H1 (cell line): Measurements from ENCODE around the gene NEMF. TPM values are rescaled to one million over a fixed set of nuclear protein-coding genes. Genes with fewer than 3 reads are reported as not detected.
"Not testable (repeated sequence)": the region's sequence is repeated elsewhere in the genome, so short reads cannot be mapped to it uniquely, and the experiment has no call there.

Experiments used
- CTCF ChIA-PET: fragments of 300-600 bp; sonication (Branson Sonifier 250); formaldehyde crosslinking; loops from one replicate; lab custom pipeline; 2021; ENCODE audit not compliant: partially characterized antibody; lab: Charles Lee
- POLR2A ChIA-PET: fragments of 300-600 bp; sonication (Branson Sonifier 250); formaldehyde crosslinking; loops from one replicate; lab custom pipeline; 2021; ENCODE audit warnings: inconsistent platforms; ENCODE audit not compliant: partially characterized antibody; lab: Charles Lee
- DNase-seq, 2 experiments: peaks; one replicate each; pipeline versions ENCODE4 v3.0.0 to v3.0.0-alpha.2; 2010 to 2022; ENCODE audit warnings: low spot score in 2 of 2, low read depth in 1 of 2, mixed read lengths in 1 of 2
- FAIRE-seq: peaks from 2 replicates; lab custom pipeline; 2011; peaks lifted over from hg19 to GRCh38; lab: Jason Lieb, UNC
- H2AFZ ChIP-seq: 2 replicates; pipeline ENCODE4 v1.8.1; 2012; ENCODE audit warnings: low read length, inconsistent platforms
- H2AK5ac ChIP-seq: 2 replicates; pipeline ENCODE4 v1.6.1; 2013; ENCODE audit warnings: low read depth, low read length
- H2BK120ac ChIP-seq: replicated peaks from 2 replicates; pipeline ENCODE3; 2013; ENCODE audit warnings: low read depth, low read length, inconsistent platforms
- H2BK12ac ChIP-seq: 2 replicates; pipeline ENCODE4 v1.6.1; 2013; ENCODE audit warnings: low read depth, low read length
- H2BK15ac ChIP-seq: 2 replicates; pipeline ENCODE4 v1.6.1; 2013; ENCODE audit warnings: low read length
- H2BK20ac ChIP-seq: 2 replicates; pipeline ENCODE4 v1.6.1; 2013; ENCODE audit warnings: low read length
- H2BK5ac ChIP-seq: 2 replicates; pipeline ENCODE4 v1.6.1; 2013; ENCODE audit warnings: low read depth, low read length
- H3K14ac ChIP-seq: 2 replicates; pipeline ENCODE4 v1.6.1; 2013; ENCODE audit warnings: inconsistent platforms; ENCODE audit not compliant: insufficient read length
- H3K18ac ChIP-seq: 2 replicates; pipeline ENCODE4 v1.6.1; 2013; ENCODE audit warnings: low read length; ENCODE audit errors: extremely low read depth
- H3K23ac ChIP-seq: 2 replicates; pipeline ENCODE4 v1.6.1; 2013; ENCODE audit warnings: inconsistent platforms; ENCODE audit not compliant: insufficient read length
- H3K23me2 ChIP-seq: 2 replicates; pipeline ENCODE4 v1.6.1; 2013; ENCODE audit warnings: low read depth, low read length
- H3K27ac ChIP-seq: 2 replicates; pipeline ENCODE4 v1.6.1; 2011; ENCODE audit warnings: low read depth, low read length, inconsistent platforms
- H3K27me3 ChIP-seq, 4 experiments: replicated peaks in 1 of 4; 1 replicate in 1 of 4; 2 replicates in 3 of 4; pipeline versions ENCODE4 v1.6.1 to v1.8.1; 2011 to 2013; ENCODE audit warnings: low read length in 3 of 4, mild to moderate bottlenecking in 3 of 4, inconsistent platforms in 2 of 4, mixed read lengths in 2 of 4, moderate library complexity in 1 of 4; ENCODE audit not compliant: control insufficient read depth in 3 of 4, insufficient read depth in 3 of 4; ENCODE audit errors: extremely low read depth in 1 of 4
- H3K36me3 ChIP-seq, 4 experiments: 2 replicates each; pipeline versions ENCODE4 v1.6.1 to v1.8.1; 2011 to 2013; ENCODE audit warnings: mild to moderate bottlenecking in 4 of 4, low read length in 3 of 4, moderate library complexity in 2 of 4, control low read depth in 1 of 4, inconsistent platforms in 1 of 4; ENCODE audit not compliant: insufficient read depth in 4 of 4, control insufficient read depth in 2 of 4
- H3K4ac ChIP-seq: replicated peaks from 2 replicates; pipeline ENCODE3; 2013; ENCODE audit warnings: low read length, low read depth, mixed read lengths, inconsistent platforms; ENCODE audit not compliant: insufficient read length
- H3K4me1 ChIP-seq, 4 experiments: replicated peaks in 1 of 4; 1 replicate in 1 of 4; 2 replicates in 3 of 4; pipeline versions ENCODE4 v1.6.1 to v1.8.1; 2011 to 2013; ENCODE audit warnings: low read length in 3 of 4, inconsistent platforms in 2 of 4, mixed read lengths in 1 of 4; ENCODE audit not compliant: insufficient read depth in 4 of 4, control insufficient read depth in 3 of 4
- H3K4me2 ChIP-seq, 2 experiments: 2 replicates each; pipeline versions ENCODE4 v1.6.1 to v1.8.1; 2011 to 2013; ENCODE audit warnings: low read depth in 2 of 2, low read length in 2 of 2, control low read depth in 1 of 2, inconsistent platforms in 1 of 2, mild to moderate bottlenecking in 1 of 2; ENCODE audit not compliant: insufficient read depth in 1 of 2
- H3K4me3 ChIP-seq, 4 experiments: fragments of 200-600, 300-600 bp in 1 of 4; sonication (generic), shearing (Covaris generic), sonication (Bioruptor Twin) in 1 of 4; 2 replicates each; pipeline versions ENCODE4 v1.5.1 to v1.8.1; 2011 to 2016; ENCODE audit warnings: low read length in 4 of 4, low read depth in 3 of 4, control low read depth in 2 of 4, inconsistent platforms in 2 of 4, mild to moderate bottlenecking in 2 of 4, mixed read lengths in 1 of 4, moderate library complexity in 1 of 4; ENCODE audit not compliant: insufficient read depth in 2 of 4; ENCODE audit errors: extremely low read depth in 1 of 4
- H3K56ac ChIP-seq: replicated peaks from 2 replicates; pipeline ENCODE3; 2013; ENCODE audit warnings: low read depth, mild to moderate bottlenecking, mixed read lengths, low read length, inconsistent platforms; ENCODE audit not compliant: insufficient read length
- H3K79me1 ChIP-seq: 2 replicates; pipeline ENCODE4 v1.6.1; 2013; ENCODE audit warnings: low read depth, low read length, control low read depth
- H3K79me2 ChIP-seq, 2 experiments: 2 replicates each; pipeline versions ENCODE4 v1.6.1 to v1.8.1; 2012 to 2013; ENCODE audit warnings: low read length in 2 of 2, mild to moderate bottlenecking in 2 of 2, inconsistent platforms in 1 of 2; ENCODE audit not compliant: insufficient read depth in 2 of 2, control insufficient read depth in 1 of 2
- H3K9ac ChIP-seq, 4 experiments: replicated peaks in 1 of 4; 1 replicate in 1 of 4; 2 replicates in 3 of 4; pipeline versions ENCODE4 v1.6.1 to v1.8.1; 2011 to 2013; ENCODE audit warnings: low read depth in 3 of 4, low read length in 3 of 4, control low read depth in 2 of 4, mild to moderate bottlenecking in 2 of 4, moderate library complexity in 2 of 4, inconsistent platforms in 1 of 4; ENCODE audit errors: extremely low read depth in 1 of 4
- H3K9me3 ChIP-seq, 2 experiments: 2 replicates each; pipeline versions ENCODE4 v1.6.1 to v1.8.1; 2012 to 2013; ENCODE audit warnings: mild to moderate bottlenecking in 2 of 2, moderate library complexity in 2 of 2, control low read depth in 1 of 2, inconsistent platforms in 1 of 2, low read depth in 1 of 2, low read length in 1 of 2, mixed read lengths in 1 of 2; ENCODE audit not compliant: insufficient read depth in 2 of 2
- H4K20me1 ChIP-seq, 2 experiments: replicated peaks in 1 of 2; 2 replicates each; pipeline versions ENCODE3 to v1.8.1; 2011 to 2013; ENCODE audit warnings: inconsistent platforms in 2 of 2, low read length in 2 of 2, mild to moderate bottlenecking in 1 of 2; ENCODE audit not compliant: insufficient read depth in 2 of 2, control insufficient read depth in 1 of 2
- H4K5ac ChIP-seq: 2 replicates; pipeline ENCODE4 v1.6.1; 2013; ENCODE audit warnings: low read length, low read depth, mixed read lengths, inconsistent platforms; ENCODE audit not compliant: insufficient read length
- H4K8ac ChIP-seq: 2 replicates; pipeline ENCODE4 v1.8.0; 2013; ENCODE audit warnings: mild to moderate bottlenecking, moderate library complexity, low read length, inconsistent platforms; ENCODE audit not compliant: insufficient read depth; ENCODE audit errors: extremely low read depth
- H4K91ac ChIP-seq: replicated peaks from 2 replicates; pipeline ENCODE3; 2013; ENCODE audit warnings: low read length, mixed read lengths, inconsistent platforms; ENCODE audit not compliant: insufficient read length
- polyA plus RNA-seq, 7 experiments: library from polyadenylated mRNA; depleted of rRNA in 3 of 7; stranded (reverse) in 5 of 7; unstranded in 2 of 7; fragments of >200 nt in 5 of 7; fragments of 200-250 nt in 2 of 7; gene quantifications; 1 replicate in 5 of 7; 2 replicates in 1 of 7; 4 replicates in 1 of 7; pipeline versions ENCODE4 v1.2.1 to v1.2.3, GENCODE V29; 2011 to 2013; ENCODE audit warnings: missing spikeins in 2 of 7, mixed read lengths in 2 of 7
- total RNA-seq: library from RNA; stranded (reverse); fragmentation: NEBNext Ultra II Directional; extraction: Animal tissue kit (Norgen Biotek cat#: 25700); gene quantifications from 2 replicates; pipeline ENCODE4 v1.2.1, GENCODE V29; 2021

The NEMF gene
- total and polyA plus RNA-seq, 2 of the 8 experiments (the other 6 are each of a cell fraction or from before 2014, with no cell fraction given), result 8.3 to 45.5 TPM

DNA sequence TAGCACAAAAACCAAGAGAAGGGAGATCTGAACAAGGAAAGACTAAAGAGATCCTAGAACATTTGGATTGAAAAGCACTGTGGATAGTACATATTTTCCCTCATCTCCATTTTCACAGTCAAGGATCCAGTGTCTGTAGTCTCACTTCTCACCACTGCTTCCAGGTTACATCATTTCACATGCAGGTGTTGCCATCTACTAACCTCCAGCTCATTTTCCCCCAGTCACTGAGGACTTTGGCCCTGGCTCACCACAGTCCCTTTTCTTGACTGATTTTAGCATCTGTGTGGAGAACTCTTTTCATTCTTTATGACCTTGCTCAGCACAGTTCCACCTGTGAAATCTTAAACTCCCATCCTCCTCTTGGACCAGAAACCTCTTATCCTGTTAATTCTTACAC lies 106.1 kb downstream of the NEMF start:
- H3K9me3 ChIP-seq, DNase-seq, H3K18ac ChIP-seq, POLR2A ChIA-PET, H3K27ac ChIP-seq, H2BK120ac ChIP-seq, H2BK20ac ChIP-seq, H3K4me3 ChIP-seq, H2AFZ ChIP-seq, H2BK12ac ChIP-seq, H4K8ac ChIP-seq, H3K27me3 ChIP-seq, H4K20me1 ChIP-seq, H4K5ac ChIP-seq, H2BK15ac ChIP-seq, H2BK5ac ChIP-seq, H3K9ac ChIP-seq, FAIRE-seq, H2AK5ac ChIP-seq, H3K4me1 ChIP-seq, H3K4me2 ChIP-seq, H3K79me2 ChIP-seq, H3K23me2 ChIP-seq, H3K56ac ChIP-seq, H3K4ac ChIP-seq, H3K36me3 ChIP-seq, H3K23ac ChIP-seq, H4K91ac ChIP-seq, CTCF ChIA-PET, H3K79me1 ChIP-seq, H3K14ac ChIP-seq: not testable (repeated sequence)
